SK-N-SH (cell line): ENCODE results near the gene CFAP126. TPM values are rescaled to one million over a fixed set of nuclear protein-coding genes. Genes with fewer than 3 reads are reported as not detected.

Experiments
- CTCF ChIA-PET: fragments of 300-600, 350-600 bp; formaldehyde crosslinking; extraction: SDS; loops from one replicate; lab custom pipeline; 2021; lab: Yijun Ruan, JAX
- POLR2A ChIA-PET: fragments of 350-600 bp; sonication (Branson Sonifier 250); formaldehyde crosslinking; extraction: SDS; loops from one replicate; lab custom pipeline; 2020; ENCODE audit warnings: antibody characterized with exemption, inconsistent platforms; lab: Yijun Ruan, JAX
- DNase-seq: peaks from one replicate; pipeline ENCODE4 v3.0.0; 2012
- H2AFZ ChIP-seq: fragments of 200-600 bp; sonication (generic); 2 replicates; pipeline ENCODE4 v1.8.1; 2016; ENCODE audit warnings: antibody characterized with exemption, mild to moderate bottlenecking, low read depth
- H3F3A ChIP-seq: fragments of 200-600 bp; sonication (generic); replicated peaks from 2 replicates; pipeline ENCODE3; 2016; ENCODE audit warnings: antibody characterized with exemption, mild to moderate bottlenecking; ENCODE audit not compliant: insufficient read depth
- H3K27ac ChIP-seq, 2 experiments: fragments of 200-500 bp in 1 of 2; fragments of 200-600 bp in 1 of 2; sonication (Bioruptor generic) in 1 of 2; sonication (generic), shearing (Covaris generic) in 1 of 2; 2 replicates each; pipeline versions ENCODE4 v1.5.1 to v1.6.1; 2014 to 2016; ENCODE audit warnings: low read depth in 2 of 2, inconsistent platforms in 1 of 2, low read length in 1 of 2, mild to moderate bottlenecking in 1 of 2, mixed read lengths in 1 of 2
- H3K27me3 ChIP-seq: fragments of 200-600 bp; sonication (generic), shearing (Covaris generic); 2 replicates; pipeline ENCODE4 v1.6.1; 2016; ENCODE audit warnings: mixed run types; ENCODE audit not compliant: insufficient read depth
- H3K36me3 ChIP-seq, 2 experiments: fragments of 200-500 bp in 1 of 2; fragments of 200-600 bp in 1 of 2; sonication (Bioruptor generic) in 1 of 2; sonication (generic) in 1 of 2; replicated peaks in 1 of 2; 2 replicates each; pipeline versions ENCODE3 to v1.5.1; 2014 to 2016; ENCODE audit warnings: low read length in 1 of 2, mild to moderate bottlenecking in 1 of 2; ENCODE audit not compliant: insufficient read depth in 2 of 2, control insufficient read depth in 1 of 2
- H3K4me1 ChIP-seq, 2 experiments: fragments of 200-500 bp in 1 of 2; fragments of 200-600 bp in 1 of 2; sonication (Bioruptor generic) in 1 of 2; sonication (generic), shearing (Covaris generic) in 1 of 2; 2 replicates each; pipeline versions ENCODE4 v1.5.1 to v1.6.1; 2014 to 2016; ENCODE audit warnings: low read depth in 1 of 2, low read length in 1 of 2, mixed run types in 1 of 2; ENCODE audit not compliant: insufficient read depth in 2 of 2, control insufficient read depth in 1 of 2
- H3K4me2 ChIP-seq: fragments of 200-600 bp; sonication (generic), shearing (Covaris generic); 2 replicates; pipeline ENCODE4 v1.6.1; 2017; ENCODE audit warnings: mixed run types
- H3K4me3 ChIP-seq, 2 experiments: fragments of 200-500 bp in 1 of 2; fragments of 200-600 bp in 1 of 2; sonication (Bioruptor generic) in 1 of 2; sonication (generic), shearing (Covaris generic) in 1 of 2; 2 replicates each; pipeline versions ENCODE4 v1.5.1 to v1.8.1; 2014 to 2016; ENCODE audit warnings: low read depth in 2 of 2, inconsistent platforms in 1 of 2, low read length in 1 of 2, mild to moderate bottlenecking in 1 of 2, mixed read lengths in 1 of 2, moderate library complexity in 1 of 2
- H3K79me2 ChIP-seq: fragments of 200-600 bp; sonication (generic); 2 replicates; pipeline ENCODE4 v1.8.1; 2017; ENCODE audit warnings: mild to moderate bottlenecking; ENCODE audit not compliant: insufficient read depth
- H3K9ac ChIP-seq: fragments of 200-600 bp; sonication (generic); 2 replicates; pipeline ENCODE4 v1.6.1; 2017; ENCODE audit warnings: mixed run types
- H3K9me2 ChIP-seq: fragments of 200-600 bp; sonication (generic); 2 replicates; pipeline ENCODE4 v1.6.1; 2017; ENCODE audit warnings: mixed run types
- H3K9me3 ChIP-seq: fragments of 200-600 bp; sonication (generic); 2 replicates; pipeline ENCODE4 v1.6.1; 2017; ENCODE audit warnings: mixed run types, mild to moderate bottlenecking, moderate library complexity
- H4K20me1 ChIP-seq: fragments of 200-600 bp; sonication (generic); 2 replicates; pipeline ENCODE4 v1.6.1; 2017; ENCODE audit warnings: mild to moderate bottlenecking, mixed run types; ENCODE audit not compliant: insufficient read depth
- CHD2 ChIP-seq: fragments of 150-350 bp; IDR thresholded peaks from 2 replicates; pipeline ENCODE4 v1.6.1; 2018; ENCODE audit warnings: low read length; ENCODE audit not compliant: partially characterized antibody
- EP300 ChIP-seq, 2 experiments: IDR thresholded peaks; 2 replicates each; pipeline versions ENCODE4 v1.4.0 to v1.6.1; 2012; ENCODE audit warnings: borderline replicate concordance in 1 of 2, low read depth in 1 of 2, low read length in 1 of 2
- EZH2phosphoT487 ChIP-seq: fragments of 200-600 bp; sonication (generic); IDR thresholded peaks from 2 replicates; pipeline ENCODE4 v1.6.1; 2017; ENCODE audit warnings: low read depth, mixed run types, mild to moderate bottlenecking, antibody characterized with exemption, moderate library complexity, borderline replicate concordance
- GABPA ChIP-seq: IDR thresholded peaks from 2 replicates; pipeline ENCODE4 v1.4.0; 2012; ENCODE audit warnings: low read depth, mild to moderate bottlenecking
- GATA2 ChIP-seq: sonication (generic); formaldehyde crosslinking; IDR thresholded peaks from 2 replicates; pipeline ENCODE4 v1.5.0; 2020; ENCODE audit warnings: mild to moderate bottlenecking, missing genetic modification reagents
- MAX ChIP-seq: IDR thresholded peaks from 2 replicates; pipeline ENCODE4 v1.4.0; 2012; ENCODE audit warnings: low read depth
- MEF2A ChIP-seq: IDR thresholded peaks from 2 replicates; pipeline ENCODE4 v1.4.0; 2012; ENCODE audit warnings: low read depth, borderline replicate concordance
- MXI1 ChIP-seq: IDR thresholded peaks from 2 replicates; pipeline ENCODE4 v1.6.1; 2012; ENCODE audit warnings: mild to moderate bottlenecking, low read depth, low read length, improper control_type of control experiment
- NRF1 ChIP-seq: IDR thresholded peaks from 2 replicates; pipeline ENCODE4 v1.6.1; 2012; ENCODE audit warnings: low read depth, mild to moderate bottlenecking, low read length
- RAD21 ChIP-seq: IDR thresholded peaks from 2 replicates; pipeline ENCODE4 v1.6.1; 2012; ENCODE audit warnings: mild to moderate bottlenecking, low read length
- REST ChIP-seq: IDR thresholded peaks from 2 replicates; pipeline ENCODE4 v1.6.1; 2012; ENCODE audit warnings: mild to moderate bottlenecking, low read depth, low read length, moderate library complexity
- USF2 ChIP-seq: fragments of 150-350 bp; IDR thresholded peaks from 2 replicates; pipeline ENCODE4 v1.6.1; 2017; ENCODE audit warnings: antibody characterized with exemption, low read length, low read depth, borderline replicate concordance
- WGBS: methylation state at CpG from one replicate; pipeline ENCODE4 v1.1.6; 2017; ENCODE audit warnings: low lambda C conversion rate; 5-methylcytosine and 5-hydroxymethylcytosine counted together
- polyA plus RNA-seq, 3 experiments: library from polyadenylated mRNA; depleted of rRNA; stranded (reverse); fragments of >200 nt; gene quantifications; 2 replicates each; pipeline ENCODE4 v1.2.3, GENCODE V29; 2012

Gene CFAP126
- polyA plus RNA-seq, 1 of the 3 experiments (the other 2 are of a cell fraction): not detected

- no peak for TF ChIP-seq REST
- no peak for TF ChIP-seq GATA2 (CRISPR knock-in tag)
- TF ChIP-seq NRF1: no peak
- no peak for TF ChIP-seq MXI1
- TF ChIP-seq EZH2phosphoT487: no peak
- TF ChIP-seq MEF2A: no peak
- TF ChIP-seq EP300 (IDR thresholded peaks at IDR 0.05; ENCODE audit: borderline replicate concordance in 1 of 2, low read depth in 1 of 2, low read length in 1 of 2): no peak
- TF ChIP-seq RAD21: no peak
- no peak for TF ChIP-seq MAX
- no peak for TF ChIP-seq GABPA
- TF ChIP-seq CHD2: no peak
- TF ChIP-seq, all 33 proteins: peak for 0
Measured at GRCh38 chr1:161335796-161336195, 31.9 kb downstream of the CFAP126 start (continued).

- DNase-seq: no peak
- Histone ChIP-seq H3K9me3 (no peaks in the 10 kb centered on the region), H3K9me2 (no peaks in the 10 kb centered on the region), H4K20me1 (no peaks in the 10 kb centered on the region), H3F3A (no peaks in the 10 kb centered on the region), H3K27ac (no peak overlapping the region), H3K4me2 (no peak overlapping the region), H3K36me3 (peaks cover 38 to 60% of the 10 kb centered on the region in 2 experiments), H3K4me1 (no peaks in the 10 kb centered on the region), H3K9ac (no peak overlapping the region), H3K4me3 (no peak overlapping the region), H3K27me3 (no peaks in the 10 kb centered on the region), H3K79me2 (0 out of 2 replicates have a peak, but pooled peaks cover 4% of the 10 kb centered on the region), H2AFZ (no peak overlapping the region)
- ChIA-PET CTCF (interaction anchor here (1.9 kb wide), 1 partner anchor 49 kb away, joined by 6 read pairs; no protein-coding TSS in a partner anchor), POLR2A (interaction anchor here (2.0 kb wide), 1 partner anchor 10 kb away, joined by 6 read pairs; no protein-coding TSS in a partner anchor)
- 97% methylated on average over 9 of the region's 9 CpGs for WGBS
- TF ChIP-seq NRF1: no peak
Measured at GRCh38 chr1:161333166-161333565, 34.5 kb downstream of the CFAP126 start.

GRCh38 chr1:161330346-161330745, 37.3 kb downstream of the CFAP126 start:
- Histone ChIP-seq H2AFZ (no peak overlapping the region), H3K27me3 (no peaks in the 10 kb centered on the region), H3K9me2 (no peaks in the 10 kb centered on the region), H4K20me1 (no peaks in the 10 kb centered on the region), H3K36me3 (peaks cover 38 to 43% of the 10 kb centered on the region in 2 experiments), H3K79me2 (no peaks in the 10 kb centered on the region), H3K9ac (no peak overlapping the region), H3K4me3 (no peak overlapping the region), H3K9me3 (no peaks in the 10 kb centered on the region), H3F3A (no peaks in the 10 kb centered on the region), H3K4me2 (no peak overlapping the region), H3K27ac (no peak overlapping the region), H3K4me1 (no peaks in the 10 kb centered on the region)
- POLR2A ChIA-PET: no interaction called here
- WGBS: 89% methylated on average over 4 of the region's 4 CpGs
- CTCF ChIA-PET: no interaction called here
- TF ChIP-seq GATA2 (CRISPR knock-in tag): no peak
- TF ChIP-seq MEF2A: no peak
- TF ChIP-seq USF2: no peak
- DNase-seq: no peak
